LHCN-M2 (cell line): ENCODE results near the gene KRT75. TPM values are rescaled to one million over a fixed set of nuclear protein-coding genes. Genes with fewer than 3 reads are reported as not detected.
A peak's percentile ranks its signal among the peaks of the same experiment; 100 is the strongest.
"Not testable (repeated sequence)": the region's sequence is repeated elsewhere in the genome, so short reads cannot be mapped to it uniquely, and the experiment has no call there.

Source experiments
- DNase-seq: peaks from one replicate; pipeline ENCODE4 v3.0.0-alpha.2; 2012; ENCODE audit warnings: low read depth
- polyA plus RNA-seq: library from polyadenylated mRNA; unstranded; fragments of >200 nt; gene quantifications from one replicate; pipeline ENCODE4 v1.2.1, GENCODE V29; 2012; ENCODE audit warnings: missing spikeins
- total RNA-seq: library from RNA; depleted of rRNA; stranded (reverse); fragments of >200 nt; gene quantifications from 2 replicates; pipeline ENCODE4 v1.2.3, GENCODE V29; 2014; rRNA removed

KRT75 gene
- not detected in 2 replicates for total RNA-seq
- polyA plus RNA-seq, result not detected

- no peak for DNase-seq
Measured at GRCh38 chr12:52434081-52434733, at the start of gene KRT75. KRT75 (minus strand) TSS chr12:52434371; CDS start chr12:52434304, 67 bp downstream.

DNA sequence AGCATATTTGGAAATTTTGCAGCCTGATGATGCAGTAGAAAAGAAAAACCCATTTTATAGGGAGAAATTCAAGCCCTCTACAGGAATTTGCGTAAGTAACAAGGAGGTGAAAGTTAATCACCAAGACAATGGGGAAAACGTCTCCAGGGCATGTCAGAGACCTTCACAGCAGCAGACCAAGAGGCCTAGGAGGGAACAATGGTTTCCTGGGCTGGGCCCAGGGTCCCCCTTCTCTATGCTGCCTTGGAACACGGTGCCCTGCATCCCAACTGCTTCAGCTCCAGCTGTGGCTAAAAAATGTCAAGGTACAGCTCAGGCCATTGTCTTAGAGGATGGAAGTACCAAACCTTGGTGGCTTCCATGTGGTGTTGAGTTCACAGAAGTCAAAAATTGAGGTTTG is 45.9 kb upstream of the KRT75 start:
- DNase-seq, result no peak

GRCh38 chr12:52477651-52478050 is 43.5 kb upstream of the KRT75 start:
- no peak for DNase-seq

DNA sequence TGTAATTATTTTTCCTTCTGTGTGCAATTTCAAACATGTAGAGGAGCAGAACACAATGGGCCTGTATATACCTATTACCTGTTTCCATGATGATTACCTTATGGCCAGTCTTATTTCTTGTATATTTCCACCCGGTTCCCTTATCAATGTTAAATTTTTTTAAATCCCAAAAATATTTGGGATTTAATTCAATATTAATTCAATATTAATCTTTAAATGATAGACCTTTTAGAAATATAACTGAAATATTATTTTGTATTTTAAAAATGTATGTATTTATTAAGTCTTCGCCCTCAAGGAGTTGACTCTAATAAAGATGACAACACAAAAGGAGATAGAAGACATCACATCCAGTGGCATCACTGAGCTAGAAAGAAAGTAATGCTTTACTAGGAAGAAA is 40.0 kb upstream of the KRT75 start:
- DNase-seq, result no peak

DNA sequence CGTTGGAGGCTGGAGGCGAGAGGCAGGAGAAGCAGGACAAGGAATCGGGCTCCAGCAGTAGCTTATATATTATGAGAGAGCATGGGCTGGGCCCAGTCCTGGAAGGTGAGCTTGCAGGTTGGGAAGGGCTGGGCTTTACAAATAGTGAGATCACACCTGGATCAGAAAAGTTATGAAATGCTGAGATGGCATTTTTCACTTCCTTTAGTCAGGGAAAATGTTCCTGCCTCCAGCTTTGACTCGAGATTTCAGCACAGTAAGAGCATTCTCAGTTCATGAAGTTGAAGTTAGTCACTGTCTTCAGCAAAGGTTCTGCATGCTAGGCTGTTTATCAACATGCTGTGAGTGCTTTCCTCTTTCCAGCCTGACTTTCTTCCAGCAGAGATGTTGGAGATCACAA is 39.6 kb upstream of the KRT75 start, which contains the start of gene KRT6C:
TSS of gene KRT6C (minus strand) at position 38 of the 400 bp plus-strand sequence. CDS start 68 bp downstream, outside the sequence.
- no peak for DNase-seq

DNA sequence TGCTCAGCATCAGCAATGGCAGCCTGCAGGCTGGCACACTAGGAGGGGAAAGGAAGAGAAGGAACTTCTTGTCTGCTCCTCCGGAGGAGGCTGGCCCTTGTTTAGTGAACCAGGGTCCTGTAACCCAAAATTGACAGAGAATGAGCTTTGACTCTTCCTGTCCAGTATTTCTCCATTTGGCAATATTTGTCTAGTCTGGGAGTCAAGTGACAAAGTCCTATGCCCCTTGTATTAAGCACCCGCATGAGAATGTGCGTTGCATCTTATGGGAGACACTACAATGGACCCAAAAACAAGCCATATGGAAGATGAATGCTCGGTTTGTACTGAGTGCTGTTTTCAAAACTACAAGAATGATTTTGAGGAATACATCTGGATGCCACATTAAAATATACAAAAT is 35.7 kb upstream of the KRT75 start:
- no peak for DNase-seq

GRCh38 chr12:52464897-52465296 is 30.7 kb upstream of the KRT75 start:
- DNase-seq, result no peak

DNA sequence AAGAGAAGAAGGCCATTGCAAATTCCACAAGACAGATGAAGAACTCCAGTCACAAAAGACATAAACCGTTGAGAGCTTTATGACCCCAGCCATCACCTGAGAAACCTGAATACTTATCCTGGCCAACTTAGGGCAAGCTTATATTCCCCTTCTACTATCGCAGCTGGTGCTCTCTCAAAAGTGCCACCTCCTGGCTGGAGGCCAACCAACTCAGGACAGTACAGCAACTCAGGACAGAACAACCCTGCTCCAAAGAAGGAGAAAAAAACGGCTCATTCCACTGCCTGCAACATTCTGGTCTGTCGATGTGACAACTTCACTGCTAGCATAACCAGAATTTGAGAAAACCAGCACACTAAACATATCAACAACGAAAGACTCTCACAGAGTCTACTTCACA is 27.5 kb upstream of the KRT75 start:
- DNase-seq, result no peak

DNA sequence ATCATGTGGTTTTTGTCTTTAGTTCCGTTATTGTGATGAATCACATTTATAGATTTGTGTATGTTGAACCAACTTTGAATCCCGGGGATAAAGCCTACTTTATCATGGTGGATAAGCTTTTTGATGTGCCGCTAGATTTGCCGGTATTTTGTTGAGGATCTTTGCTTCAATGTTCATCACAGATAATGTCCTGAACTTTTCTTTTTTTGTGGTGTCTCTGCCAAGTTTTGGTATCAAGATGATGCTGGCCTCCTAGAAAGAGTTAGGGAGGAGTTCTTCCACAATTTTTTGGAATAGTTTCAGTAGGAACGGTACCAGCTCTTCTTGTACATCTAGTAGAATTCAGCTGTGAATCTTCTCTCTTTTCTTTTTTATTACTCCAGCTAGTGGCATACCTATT is 24.7 kb upstream of the KRT75 start:
- DNase-seq, result no peak

- no peak for DNase-seq
Measured at GRCh38 chr12:52455821-52456220, 21.6 kb upstream of the KRT75 start.

DNA sequence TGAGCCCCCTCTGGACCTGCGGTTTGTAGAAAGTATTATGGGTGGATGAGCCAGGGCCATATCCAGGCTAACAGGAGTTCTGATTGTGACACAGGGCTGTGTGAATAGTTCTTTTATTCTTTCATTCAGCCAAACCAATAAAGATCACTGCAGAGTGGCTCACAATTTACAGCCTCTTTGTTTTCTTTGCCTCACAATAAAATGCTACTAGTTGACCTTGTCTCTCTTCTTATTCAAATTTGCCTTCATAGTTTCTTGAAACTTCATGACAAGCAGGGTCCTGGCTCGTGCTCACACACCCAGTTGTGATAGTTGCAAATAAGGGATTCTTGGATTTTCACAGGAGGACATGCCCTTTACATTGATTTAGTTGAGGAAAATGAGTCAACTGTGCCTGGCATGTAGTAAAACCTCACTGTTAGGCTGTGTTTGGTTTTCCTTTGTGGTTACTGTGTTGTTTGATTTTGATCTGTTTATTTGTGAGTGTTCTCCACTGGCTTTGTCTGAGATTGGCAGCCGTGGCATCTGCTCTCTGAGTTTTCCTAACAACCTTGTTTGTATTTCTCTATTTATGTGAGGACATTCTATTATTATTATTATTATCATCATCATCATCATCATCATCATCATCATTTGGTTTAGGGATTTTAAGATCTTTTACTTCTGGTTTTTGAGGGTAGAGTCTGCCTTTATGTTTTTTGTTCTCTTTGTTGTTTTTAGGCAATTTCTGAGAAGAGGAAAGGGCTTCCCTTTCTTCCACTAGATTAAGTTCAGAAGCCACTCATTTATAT is 20.4 kb upstream of the KRT75 start:
- DNase-seq, result peak; percentile 31

DNA sequence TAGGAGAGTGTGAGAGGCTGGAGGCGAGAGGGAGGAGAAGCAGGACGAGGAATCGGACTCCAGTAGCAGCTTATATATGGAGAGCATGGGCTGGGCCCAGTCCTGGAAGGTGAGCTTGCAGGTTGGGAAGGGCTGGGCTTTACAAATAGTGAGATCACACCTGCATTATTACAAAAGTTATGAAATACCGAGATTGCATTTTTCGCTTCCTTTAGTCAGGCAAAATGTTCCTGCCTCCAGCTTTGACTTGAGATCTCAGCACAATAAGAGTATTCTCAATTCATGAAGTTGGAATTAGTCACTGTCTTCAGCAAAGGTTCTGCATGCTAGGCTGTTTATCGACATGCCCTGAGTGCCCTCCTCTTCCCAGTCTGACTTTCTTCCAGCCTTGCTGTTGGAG is 17.9 kb upstream of the KRT75 start, which contains the start of gene KRT6B:
TSS of gene KRT6B (minus strand) at position 46 of the 400 bp plus-strand sequence. CDS start 68 bp downstream, outside the sequence.
- DNase-seq, result no peak

GRCh38 chr12:52448228-52448627 is 14.1 kb upstream of the KRT75 start:
- no peak for DNase-seq

- not testable (repeated sequence) for DNase-seq
Measured at GRCh38 chr12:52447196-52447595, 13.0 kb upstream of the KRT75 start.

- no peak for DNase-seq
Measured at GRCh38 chr12:52446367-52447045, 12.3 kb upstream of the KRT75 start.

DNA sequence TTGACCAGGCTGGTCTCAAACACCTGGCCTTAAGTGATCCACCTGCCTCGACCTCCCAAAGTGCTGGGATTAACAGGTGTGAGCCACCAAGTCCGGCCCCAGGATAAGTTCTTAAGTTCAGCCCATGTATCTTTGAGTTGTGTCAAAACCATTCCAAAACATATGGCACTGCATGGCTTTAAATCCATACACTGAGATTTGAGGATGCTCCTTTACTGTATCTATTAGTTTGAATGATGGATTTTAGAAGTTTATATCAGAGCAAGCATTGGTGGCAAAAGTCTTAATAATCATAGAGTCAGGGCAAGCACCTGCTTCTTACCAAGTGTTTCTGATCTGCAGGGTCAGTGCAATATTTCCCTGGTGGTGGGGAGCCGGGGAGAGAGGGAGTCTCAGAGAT is 11.7 kb upstream of the KRT75 start:
- DNase-seq, result no peak

DNA sequence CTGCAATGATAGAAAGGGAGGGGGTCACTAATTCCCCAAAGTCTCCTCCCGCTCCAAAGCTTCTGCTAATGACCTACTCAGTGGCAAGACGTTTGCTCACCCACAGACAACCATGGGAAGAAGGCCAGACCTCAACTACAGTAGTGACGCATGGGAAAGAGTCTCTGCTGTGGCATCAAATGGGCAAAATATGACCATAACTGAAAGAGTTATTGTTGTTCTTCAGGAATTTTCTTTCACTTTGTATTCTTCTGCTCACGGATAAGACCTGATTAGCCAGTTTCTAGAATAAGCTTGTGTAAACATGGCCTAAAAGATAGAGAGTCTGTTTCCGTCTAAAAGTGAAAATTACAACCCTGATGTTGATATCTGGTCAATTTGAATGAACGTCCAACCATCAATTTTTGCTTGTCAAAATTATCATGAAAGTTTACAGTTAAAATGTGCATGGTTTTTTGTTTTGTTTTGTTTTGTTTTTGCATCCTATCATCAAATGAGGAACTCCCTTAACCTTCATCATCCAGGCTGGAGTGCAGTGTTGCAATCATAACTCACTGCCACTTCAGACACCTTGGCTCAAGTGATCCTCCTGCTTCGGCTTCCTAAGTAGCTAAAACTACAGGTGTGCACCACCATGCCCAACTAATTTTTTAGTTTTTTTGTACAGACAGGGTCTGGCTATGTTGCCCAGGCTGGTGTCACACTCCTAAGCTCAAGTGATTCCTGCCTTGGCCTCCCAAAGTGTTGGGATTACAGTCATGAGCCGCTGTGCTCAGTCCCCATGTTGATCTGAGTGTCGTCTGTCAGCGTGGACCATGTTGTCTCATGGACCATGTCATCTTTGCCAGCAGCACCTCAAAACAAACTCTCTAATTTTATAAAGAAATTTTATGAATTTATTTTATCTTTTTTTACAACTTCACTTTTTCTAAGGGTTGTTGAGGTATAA is 10.8 kb upstream of the KRT75 start:
- no peak for DNase-seq

- no peak for DNase-seq
Measured at GRCh38 chr12:52443966-52444365, 9.8 kb upstream of the KRT75 start.

- peak; percentile 70 for DNase-seq
Measured at GRCh38 chr12:52442600-52443061, 8.5 kb upstream of the KRT75 start.

DNA sequence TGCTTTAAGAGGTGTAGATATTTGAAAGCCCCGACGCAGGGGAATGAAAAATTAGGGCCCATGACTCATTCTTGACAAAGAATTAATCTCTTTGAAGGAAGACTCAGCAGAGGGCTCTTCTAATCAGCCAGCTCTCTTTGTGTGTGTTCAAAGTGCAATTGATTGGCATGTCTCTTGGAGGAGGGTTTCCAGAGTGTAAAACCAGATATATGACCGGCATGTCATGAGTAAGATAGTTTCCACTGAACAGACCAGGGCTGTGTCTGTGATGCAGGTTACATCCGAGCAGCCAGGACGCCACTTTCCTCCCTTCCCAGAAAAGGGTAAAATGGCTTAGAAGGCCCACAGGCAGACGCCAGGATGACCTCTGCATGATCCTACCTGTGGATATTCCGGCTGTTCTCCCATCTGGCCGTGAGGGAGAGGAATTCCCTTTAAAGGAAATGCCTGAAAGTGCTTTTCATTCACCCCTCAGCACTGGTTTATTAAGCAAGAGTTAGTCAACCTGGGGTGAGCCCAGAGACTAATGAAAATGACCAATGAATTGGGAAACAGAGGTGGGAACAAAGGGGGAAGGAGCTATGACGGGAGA is 7.2 kb upstream of the KRT75 start:
- DNase-seq, result no peak
